HG02840 (cell line): Measurements from ENCODE around the gene GSS.

ENCODE experiments used
- ATAC-seq: cut with Tn5 transposase; IDR thresholded peaks from one replicate; pipeline ENCODE4 v1.9.1; 2021; ENCODE audit warnings: mild to moderate bottlenecking, moderate library complexity, moderate number of reproducible peaks; ENCODE audit not compliant: unreplicated experiment, low FRiP score

Gene GSS

GRCh38 chr20:34994509-34995131, 39.0 kb upstream of the GSS start:
- ATAC-seq, result no peak

DNA sequence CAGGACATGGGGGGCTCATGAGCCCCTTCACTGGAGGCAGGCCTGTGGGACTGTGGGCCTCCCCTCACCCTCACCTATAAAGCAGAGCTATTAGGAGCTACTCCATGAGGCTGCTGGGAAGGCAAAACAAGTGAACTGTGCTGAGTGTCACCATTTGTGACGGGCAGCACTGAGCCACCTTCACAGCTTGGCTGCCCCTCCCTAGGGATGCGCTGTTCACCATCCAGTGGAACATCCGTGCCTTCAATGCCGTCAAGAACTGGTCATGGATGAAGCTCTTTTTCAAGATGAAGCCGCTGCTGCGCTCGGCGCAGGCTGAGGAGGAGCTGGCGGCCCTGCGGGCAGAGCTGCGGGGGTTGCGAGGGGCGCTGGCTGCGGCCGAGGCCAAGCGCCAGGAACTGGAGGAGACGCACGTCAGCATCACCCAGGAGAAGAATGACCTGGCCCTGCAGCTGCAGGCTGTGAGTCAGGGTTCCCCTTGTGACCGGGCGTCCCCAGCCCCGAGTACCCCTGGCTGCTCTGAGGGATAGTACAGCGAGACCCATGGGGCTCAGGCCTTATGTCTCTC, 38.4 kb upstream of the GSS start:
- ATAC-seq, result no peak

- no peak for ATAC-seq
Observed at GRCh38 chr20:34992751-34993417, 37.3 kb upstream of the GSS start.

DNA sequence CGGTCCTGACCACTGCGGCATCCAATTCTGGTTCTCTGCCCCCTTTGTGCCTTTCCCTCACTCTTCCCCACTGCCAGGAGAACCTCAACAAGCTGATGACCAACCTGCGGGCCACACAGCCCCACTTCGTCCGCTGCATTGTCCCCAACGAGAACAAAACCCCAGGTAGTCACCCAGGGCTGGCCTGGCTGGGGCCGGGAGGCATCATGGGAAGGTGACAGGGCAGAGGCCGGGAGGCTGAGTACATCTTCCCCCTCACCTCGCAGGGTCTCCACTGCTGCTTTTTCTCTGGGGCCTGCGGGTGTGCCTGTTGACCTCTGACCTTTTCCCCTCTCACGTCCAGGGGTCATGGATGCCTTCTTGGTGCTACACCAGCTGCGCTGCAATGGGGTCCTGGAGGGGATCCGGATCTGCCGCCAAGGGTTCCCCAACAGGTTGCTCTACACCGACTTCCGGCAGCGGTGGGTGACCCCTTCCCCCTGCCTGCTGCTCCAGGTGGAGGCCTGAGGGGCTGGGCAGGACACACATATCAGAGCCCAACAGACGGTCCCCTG, 35.1 kb upstream of the GSS start:
- no peak for ATAC-seq

DNA sequence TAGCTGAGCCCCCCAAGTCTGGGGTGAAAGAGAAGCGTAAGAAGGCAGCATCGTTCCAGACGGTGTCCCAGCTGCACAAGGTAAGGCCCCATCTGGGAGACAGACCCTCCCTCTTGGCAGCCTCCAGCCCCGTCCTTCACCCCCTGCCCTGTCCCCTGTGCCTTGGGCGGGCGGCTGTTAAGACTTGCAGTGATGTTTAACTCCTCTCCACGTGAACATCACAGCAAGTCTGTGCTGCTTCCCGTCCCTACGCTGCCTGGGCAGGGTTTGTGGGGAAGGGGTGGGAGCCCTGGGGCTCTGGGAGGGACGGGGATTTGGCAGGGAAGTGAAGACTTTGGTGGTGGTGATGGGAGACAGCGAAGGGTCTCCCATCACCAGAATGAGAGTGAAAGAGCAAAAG, 34.6 kb upstream of the GSS start:
- no peak for ATAC-seq

- ATAC-seq, result no peak
Observed at GRCh38 chr20:34989670-34990069, 34.1 kb upstream of the GSS start.

DNA sequence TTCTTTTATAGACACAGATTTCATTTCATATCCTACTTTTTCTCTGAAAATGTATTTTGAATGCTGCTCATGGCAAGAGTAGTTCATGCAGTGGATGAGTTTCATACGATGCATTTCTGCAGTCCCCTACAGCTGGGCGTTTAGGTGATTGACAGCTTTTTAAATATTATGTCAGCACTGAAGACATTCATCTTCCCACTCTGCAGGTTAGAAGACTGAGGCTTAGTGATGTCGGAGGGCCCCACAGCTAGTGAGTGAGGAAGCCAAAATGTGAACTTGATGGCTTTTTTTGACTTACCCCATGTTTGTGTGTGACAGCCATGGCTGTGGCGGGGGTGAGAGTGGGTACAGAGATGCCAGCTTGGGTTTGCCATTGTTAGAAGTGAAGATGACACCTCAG, 33.5 kb upstream of the GSS start:
- ATAC-seq, result no peak

- ATAC-seq, result no peak
Observed at GRCh38 chr20:34988191-34988540, 32.6 kb upstream of the GSS start.

DNA sequence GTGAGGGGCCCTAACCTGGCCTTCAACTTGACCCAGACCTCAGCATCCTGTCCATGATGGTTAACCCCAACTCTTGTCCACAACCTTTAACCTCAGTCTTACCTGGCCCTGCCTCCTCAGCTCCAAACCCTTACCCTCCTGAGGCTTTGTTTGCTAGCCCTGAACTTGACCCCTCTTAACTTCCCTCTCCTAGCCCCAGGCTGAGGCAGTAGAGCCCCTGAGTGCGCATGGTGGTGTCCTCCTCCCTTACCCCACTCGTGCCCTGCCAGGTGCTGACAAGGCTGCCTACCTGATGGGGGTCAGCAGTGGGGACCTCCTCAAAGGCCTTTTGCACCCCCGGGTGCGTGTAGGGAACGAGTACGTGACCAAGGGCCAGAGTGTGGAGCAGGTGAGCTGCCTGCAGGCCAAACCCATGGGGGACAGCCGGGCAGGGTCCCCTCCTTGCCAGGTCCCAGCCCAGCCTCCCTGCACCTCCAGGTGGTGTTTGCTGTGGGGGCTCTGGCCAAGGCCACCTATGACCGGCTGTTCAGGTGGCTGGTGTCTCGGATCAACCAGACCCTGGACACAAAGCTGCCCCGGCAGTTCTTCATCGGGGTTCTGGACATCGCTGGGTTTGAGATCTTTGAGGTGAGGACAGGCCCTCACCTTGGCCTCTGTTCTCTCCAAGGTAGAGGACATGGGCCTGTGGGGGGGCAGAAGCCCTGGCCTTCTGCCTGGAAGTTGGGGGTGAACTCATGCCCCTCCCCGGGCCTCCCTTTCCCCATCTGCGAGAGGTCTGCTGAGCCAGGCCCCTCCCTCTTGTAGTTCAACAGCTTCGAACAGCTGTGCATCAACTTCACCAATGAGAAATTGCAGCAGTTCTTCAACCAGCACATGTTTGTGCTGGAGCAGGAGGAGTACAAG, 31.9 kb upstream of the GSS start:
- ATAC-seq, result no peak

- ATAC-seq, result no peak
Observed at GRCh38 chr20:34986311-34987287, 31.0 kb upstream of the GSS start.

DNA sequence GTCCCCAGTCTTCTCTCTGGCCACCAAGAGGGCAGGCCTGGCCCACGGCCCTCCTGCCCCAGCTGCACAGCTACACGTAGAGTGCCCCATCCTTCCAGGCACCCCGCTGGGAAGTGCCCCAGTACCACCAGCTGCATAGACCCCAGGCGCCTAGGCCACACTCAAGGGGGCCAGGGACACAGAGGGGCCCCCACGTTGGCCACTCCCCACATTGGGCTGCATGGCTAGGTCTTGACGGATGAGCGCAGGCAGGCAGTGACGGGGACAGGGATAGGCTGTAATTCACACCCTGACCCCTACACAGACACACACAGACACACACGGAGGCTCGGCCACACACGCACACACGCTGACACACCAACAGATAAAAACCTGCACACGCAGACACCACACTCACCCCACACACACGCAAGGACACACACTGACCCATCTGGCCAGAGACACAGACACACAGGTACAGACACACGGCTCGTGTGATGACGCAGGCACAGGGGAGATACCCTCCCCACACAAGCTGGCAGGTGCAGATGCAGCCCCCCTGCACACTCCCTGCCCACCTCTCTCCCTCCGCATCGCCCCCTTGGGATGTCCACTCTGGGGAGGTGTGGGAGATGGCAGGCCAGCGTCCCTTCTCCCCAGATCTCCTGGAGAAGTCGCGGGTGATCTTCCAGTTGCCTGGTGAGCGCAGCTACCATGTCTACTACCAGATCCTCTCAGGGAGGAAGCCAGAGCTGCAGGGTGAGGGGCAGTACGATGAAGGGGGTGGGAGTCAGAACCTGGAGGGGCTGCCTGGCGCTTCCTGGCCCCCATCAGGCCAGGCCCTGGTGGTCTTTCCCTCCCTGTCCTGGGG, 30.1 kb upstream of the GSS start:
- ATAC-seq, result no peak

DNA sequence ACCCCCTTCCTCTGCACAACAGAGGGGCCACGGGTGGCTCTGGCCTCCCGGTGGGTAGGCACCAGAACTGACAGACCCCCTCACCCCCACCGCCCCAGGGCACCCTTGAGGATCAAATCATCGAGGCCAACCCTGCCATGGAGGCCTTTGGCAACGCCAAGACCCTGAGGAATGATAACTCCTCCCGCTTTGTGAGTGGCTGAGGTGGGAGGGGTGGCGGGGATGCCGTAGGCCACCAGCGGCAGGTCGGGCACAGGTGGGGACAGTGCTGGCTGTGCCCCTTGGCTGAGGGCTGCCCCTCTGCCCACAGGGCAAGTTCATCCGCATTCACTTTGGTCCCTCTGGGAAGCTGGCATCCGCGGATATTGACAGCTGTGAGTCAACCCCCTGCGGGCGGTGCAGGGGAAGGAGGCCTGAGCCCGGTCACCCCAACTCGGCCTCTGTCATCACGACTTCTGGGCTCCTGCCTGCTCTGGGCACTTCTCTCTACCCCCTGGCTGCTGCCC, 29.2 kb upstream of the GSS start:
- no peak for ATAC-seq

DNA sequence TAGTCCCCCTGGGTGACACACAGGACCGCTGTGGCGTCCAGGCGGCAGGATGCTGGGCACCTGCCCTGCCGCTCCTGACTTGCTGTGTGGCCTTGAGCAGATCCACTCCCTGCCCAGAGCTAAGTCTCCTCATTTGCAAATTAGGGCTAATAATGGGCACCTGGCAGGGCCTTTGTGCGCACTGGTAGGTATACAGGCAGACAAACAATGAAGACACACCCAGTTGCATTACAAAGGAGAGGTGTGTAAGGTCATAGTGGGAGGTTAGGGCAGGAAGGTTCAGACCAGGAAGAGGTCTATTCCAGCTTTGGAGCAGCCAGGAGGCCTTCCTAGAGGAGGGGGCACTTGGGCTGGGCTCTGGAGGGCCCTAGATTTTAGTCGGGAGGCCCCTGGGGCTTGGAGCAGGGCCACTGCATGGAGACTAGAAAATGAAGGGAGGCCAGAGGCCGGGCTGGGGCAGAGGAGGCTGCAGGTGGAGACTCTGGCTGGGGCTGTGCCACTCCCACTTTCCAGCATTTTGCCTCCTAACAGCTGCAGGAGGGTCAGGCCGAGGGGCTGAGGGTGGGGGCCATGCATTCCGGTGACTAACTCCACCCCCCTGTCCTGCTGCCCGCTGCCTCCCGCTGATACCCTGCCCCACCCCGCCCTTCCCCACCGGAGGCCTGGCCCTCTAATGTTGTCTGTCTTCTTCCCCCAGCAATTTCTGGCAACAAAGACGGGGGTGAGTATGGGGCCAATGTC, 28.6 kb upstream of the GSS start:
- ATAC-seq, result no peak

DNA sequence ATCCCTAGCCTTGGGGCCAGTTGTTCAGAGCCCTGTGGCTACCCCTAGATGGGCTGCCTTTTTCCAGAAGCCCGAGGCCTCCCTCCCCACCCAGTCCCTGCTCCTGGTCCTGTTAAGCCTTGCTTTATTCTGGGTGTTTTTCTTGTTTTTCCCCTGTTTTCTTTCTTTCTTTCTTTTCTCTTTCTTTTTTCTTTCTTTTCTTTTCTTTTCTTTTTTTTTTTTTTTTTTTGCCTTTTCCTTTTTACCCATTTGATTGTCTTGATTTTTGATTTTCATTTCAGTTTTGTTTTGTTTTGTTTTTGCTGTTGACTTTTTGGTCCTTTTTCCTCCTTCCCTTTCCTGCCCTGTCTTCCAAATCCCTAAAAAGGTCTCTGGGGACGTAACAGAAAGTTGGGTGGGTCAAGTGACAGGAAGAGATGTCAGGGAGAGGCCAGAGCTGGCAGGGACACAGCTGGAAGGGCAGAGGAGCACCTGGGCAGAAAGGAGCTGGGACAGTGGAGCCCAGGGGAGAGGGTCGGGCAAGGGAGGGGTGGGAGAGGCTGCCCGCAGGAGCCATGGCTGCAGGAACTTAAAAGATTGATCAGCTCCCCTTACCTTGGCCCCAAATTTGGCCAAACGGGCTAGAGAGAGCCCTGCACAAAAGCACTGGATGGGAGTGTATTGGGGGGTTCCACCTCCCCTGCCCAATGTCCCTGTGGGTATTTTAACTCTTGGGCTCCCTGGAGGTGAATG, 27.6 kb upstream of the GSS start:
- no peak for ATAC-seq

DNA sequence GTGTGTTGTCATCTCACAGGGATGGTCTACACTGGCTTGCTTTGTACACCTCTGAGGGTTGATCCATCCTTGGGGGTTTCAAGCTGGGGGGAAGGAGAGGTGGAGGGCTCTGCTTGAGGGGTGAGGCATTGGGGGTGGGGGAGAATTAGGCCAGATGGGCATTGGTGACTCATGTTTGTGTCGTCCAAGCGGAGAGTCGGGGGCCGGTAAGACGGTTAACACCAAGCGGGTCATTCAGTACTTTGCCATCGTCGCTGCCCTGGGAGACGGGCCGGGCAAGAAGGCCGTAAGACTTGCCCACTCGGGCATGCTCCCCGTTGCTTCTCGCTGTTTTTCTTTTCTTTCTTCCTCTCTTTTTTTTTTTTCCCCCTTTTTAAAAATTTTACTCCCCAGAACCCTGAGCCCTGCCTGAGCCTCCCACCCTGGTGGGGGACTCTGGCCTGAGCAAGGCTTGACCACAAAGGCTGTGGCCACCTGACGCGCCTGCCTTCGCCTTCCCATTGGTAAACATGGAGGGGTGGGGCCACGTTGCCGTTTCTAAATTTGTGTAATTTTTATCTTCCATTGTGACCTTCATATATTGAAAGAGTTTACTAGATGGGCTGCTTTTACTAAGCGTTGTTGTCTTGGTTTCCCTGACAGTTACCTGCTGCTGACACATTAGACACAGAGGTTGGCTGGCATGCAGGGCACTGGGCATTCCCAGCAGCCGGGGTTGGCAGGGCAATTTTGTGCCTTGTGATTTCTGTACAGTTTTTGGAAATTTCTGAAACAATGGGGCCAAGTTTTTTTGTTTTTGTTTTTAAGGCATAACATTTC, 26.9 kb upstream of the GSS start:
- no peak for ATAC-seq

- no peak for ATAC-seq
Observed at GRCh38 chr20:34980543-34981233, 25.1 kb upstream of the GSS start.
